Myocyte (in vitro differentiated cells): ENCODE results near the gene PTCD2. TPM values are rescaled to one million over a fixed set of nuclear protein-coding genes. Genes with fewer than 3 reads are reported as not detected.

Source experiments
- DNase-seq: peaks from one replicate; pipeline ENCODE4 v3.0.0-alpha.2; 2012; ENCODE audit warnings: low read depth
- total RNA-seq: library from RNA; depleted of rRNA; stranded (reverse); fragments of >200 nt; gene quantifications from 2 replicates; pipeline ENCODE4 v1.2.3, GENCODE V29; 2014

Gene PTCD2
- total RNA-seq, 1 donor from 2014 or later: 17.5 TPM

DNA sequence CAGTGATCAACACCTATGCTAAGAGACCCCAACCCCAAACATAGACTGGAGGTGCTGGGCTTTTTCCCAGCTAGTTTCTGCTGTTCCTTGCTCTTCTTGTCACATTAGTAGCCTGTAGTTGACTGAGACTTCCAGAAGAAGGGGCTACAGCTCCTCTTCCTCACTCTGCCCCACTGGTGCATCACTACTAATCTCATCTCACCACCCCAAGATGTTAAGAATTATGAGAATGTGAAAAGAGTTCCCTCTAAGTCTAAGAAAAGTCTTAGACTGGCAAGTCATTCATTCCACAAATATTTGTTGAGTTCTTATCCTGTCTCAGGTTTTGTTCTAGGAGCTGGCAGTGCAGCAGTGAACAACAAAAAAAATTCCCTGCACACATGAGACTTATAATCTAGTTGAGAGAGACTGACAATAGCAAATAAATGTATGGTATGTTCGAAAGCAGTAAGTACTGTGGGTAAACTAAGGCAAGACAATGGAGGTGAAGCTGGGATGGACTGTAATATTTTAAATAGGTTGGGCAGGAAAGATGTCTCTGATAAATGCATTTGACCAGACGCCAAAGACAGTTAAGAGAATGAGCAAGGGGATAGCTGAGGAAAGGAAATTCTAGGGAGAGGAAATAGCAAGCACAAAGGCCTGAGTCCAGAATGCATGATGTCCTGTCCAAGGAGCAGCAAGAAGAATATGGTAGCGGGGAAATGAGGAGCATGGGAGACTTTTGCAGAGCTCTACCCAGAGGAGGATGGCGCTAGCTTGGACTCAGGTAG is 92.3 kb downstream of the PTCD2 start:
- peak; percentile 64 for DNase-seq

DNA sequence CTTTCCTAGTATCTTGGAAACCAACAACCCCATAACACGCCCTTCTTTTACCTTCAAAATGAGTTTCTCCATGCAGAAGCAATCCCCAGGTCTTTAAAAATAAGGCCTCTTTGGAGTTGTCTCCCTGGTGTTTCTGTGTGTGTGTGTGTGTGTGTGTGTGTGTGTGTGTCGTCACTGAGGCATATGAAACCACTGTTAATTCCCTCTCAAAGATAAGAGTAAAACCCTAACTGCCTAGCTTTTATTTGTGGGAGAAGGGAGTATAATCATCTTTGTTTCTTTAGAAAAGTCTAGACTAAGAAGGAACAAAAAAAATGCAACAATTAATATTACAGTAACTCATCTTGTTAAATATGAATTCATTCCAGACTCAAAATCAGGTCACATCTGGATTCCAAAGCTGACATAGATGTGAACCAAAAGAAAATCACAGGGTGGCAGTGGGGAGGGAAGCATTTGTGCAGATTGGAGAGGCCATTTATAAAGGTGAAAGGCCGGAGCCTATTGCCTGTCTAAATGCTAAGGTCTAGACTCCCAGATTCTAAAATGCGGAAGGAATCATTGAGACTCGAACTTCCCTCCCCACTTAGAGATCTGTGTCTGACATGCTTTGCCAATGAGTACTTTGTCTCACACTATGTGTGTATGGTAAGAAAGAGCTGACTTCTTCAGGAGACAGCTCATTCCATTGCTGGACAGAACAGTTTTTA is 95.6 kb downstream of the PTCD2 start:
- DNase-seq: no peak

DNA sequence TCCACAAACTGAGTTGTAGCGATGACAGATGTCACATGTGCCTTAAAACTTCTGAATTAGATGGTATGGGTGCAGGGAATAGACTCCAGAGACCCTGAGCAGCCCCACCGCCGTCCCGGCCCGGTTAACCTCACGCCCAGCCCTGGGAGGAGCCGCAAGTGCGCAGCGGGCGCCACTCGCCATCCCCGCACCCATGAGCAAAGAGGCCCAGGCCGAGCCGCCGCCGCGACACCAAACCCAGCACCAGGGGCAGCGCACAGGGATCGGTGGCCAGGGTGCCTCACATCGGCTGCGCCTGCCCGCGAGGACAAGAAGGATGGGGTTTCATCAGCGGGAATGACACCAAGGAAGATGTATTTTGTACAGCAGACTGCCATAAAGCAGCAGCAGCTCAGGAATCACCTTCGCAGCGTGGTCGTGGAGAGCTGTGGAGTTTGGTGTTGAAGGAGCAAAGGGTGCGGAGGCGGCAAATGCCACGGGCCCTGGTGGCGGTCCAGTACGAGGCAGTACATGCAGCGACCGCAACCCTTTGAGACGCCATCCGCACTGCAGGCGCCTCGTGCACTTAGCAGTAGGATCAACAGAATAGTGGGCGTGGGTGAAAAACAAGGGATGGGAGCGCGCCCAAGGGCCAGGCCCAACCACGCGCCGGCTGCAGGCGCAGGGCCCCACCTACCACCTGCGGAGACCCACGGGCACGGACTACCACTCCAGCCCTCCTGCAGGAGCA is 97.3 kb downstream of the PTCD2 start:
- no peak for DNase-seq

Other genes with a start within 250 kb of the PTCD2 start
- 60.3 and 113 TPM in 2 replicates for gene MAP1B, start 212.9 kb upstream of the PTCD2 start, total RNA-seq
- gene MRPS27, start 133 bp upstream of the PTCD2 start, total RNA-seq: 71.3 and 71.7 TPM in 2 replicates
- 0.31 and 1.4 TPM in 2 replicates for gene ZNF366, start 187.0 kb downstream of the PTCD2 start, total RNA-seq